ENCODE measurements around the gene TM4SF5. TPM values are rescaled to one million over a fixed set of nuclear protein-coding genes. Genes with fewer than 3 reads are reported as not detected.
"Not testable (repeated sequence)": the region's sequence is repeated elsewhere in the genome, so short reads cannot be mapped to it uniquely, and the experiment has no call there.

Gene TM4SF5
- total RNA-seq, 2 experiments from 2014 or later: not detected

GRCh38 chr17:4823373-4824089 lies 51.8 kb downstream of the TM4SF5 start:
- Mint-ChIP-seq H3K4me3 (no peak overlapping the region), H3K27ac (no peak overlapping the region), H3K27me3 (no peaks in the 10 kb centered on the region), H3K9me3 (no peaks in the 10 kb centered on the region), H3K4me1 (no peaks in the 10 kb centered on the region), H3K36me3 (no peaks in the 10 kb centered on the region)
- DNase-seq: no peak

DNA sequence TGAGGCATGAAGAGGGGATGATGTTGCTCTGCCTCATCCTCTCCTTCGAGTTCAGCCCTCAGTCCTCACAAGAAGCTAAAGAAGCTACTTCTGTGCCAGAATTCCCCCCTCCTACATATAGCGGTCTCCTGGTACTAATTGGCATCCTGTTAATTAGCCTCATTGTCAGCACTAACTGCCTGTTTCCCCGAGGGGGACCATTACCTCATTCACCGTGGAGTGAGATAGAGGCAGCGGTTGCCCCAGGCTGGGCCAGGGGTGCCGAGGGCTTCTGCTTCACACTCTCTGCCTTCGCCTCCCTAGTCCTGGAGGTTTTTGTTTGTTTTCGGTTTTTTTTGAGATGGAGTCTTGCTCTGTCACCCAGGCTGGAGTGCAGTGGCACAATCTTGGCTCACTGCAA lies 55.7 kb downstream of the TM4SF5 start:
- Mint-ChIP-seq H3K9me3 (no peaks in the 10 kb centered on the region), H3K4me1 (peaks cover 1% of the 10 kb centered on the region), H3K36me3 (no peaks in the 10 kb centered on the region), H3K4me3 (no peak overlapping the region), H3K27ac (no peak overlapping the region), H3K27me3 (no peaks in the 10 kb centered on the region)
- no peak for DNase-seq

DNA sequence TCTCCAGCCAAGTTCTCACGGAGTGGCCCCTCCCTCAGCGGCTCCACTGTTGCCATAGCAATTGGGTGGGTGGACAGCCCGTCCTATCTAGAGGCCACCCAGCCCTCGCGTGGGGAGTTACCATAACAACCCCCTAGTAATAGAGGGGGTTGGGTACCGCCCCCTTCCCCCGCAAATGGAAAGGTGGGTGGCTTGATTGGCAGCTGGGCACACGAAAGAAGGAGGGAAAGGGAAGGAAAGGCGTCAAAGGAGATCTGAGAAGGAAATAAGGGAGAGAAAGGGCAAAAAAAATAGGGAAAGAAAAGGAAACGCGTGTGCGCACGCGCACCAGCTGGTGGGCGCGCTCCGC lies 61.1 kb downstream of the TM4SF5 start:
- Mint-ChIP-seq H3K4me1 (peaks cover 30% of the 10 kb centered on the region), H3K4me3 (peak overlapping the region; percentile 90), H3K27ac (peak overlapping the region; percentile 91)
- H3K27me3 Mint-ChIP-seq, DNase-seq, H3K36me3 Mint-ChIP-seq, H3K9me3 Mint-ChIP-seq: not testable (repeated sequence)

Other genes starting within 250 kb of the TM4SF5 start
- 100 to 1,000 TPM; 174 to 176 TPM for gene MYBBP1A, start 216.5 kb upstream of the TM4SF5 start, total RNA-seq
- not detected for gene GGT6, start 211.3 kb upstream of the TM4SF5 start, total RNA-seq
- not detected for gene SMTNL2, start 187.4 kb upstream of the TM4SF5 start, total RNA-seq
- under 1 TPM; 0.18 to 0.25 TPM for gene ALOX15, start 130.2 kb upstream of the TM4SF5 start, total RNA-seq
- gene PELP1, start 67.7 kb upstream of the TM4SF5 start, total RNA-seq: 100 to 1,000 TPM; 110 to 122 TPM
- 100 to 1,000 TPM; 161 to 170 TPM for gene ARRB2, start 61.3 kb upstream of the TM4SF5 start, total RNA-seq
- gene MED11, start 40.5 kb upstream of the TM4SF5 start, total RNA-seq: 10 to 100 TPM; 18.3 to 21.0 TPM
- gene ZMYND15, start 32.1 kb upstream of the TM4SF5 start, total RNA-seq: not detected
- 1 to 10 TPM; 2.0 to 3.3 TPM for gene CXCL16, start 32.0 kb upstream of the TM4SF5 start, total RNA-seq
- not detected for gene VMO1, start 14.5 kb downstream of the TM4SF5 start, total RNA-seq
- gene GLTPD2, start 17.1 kb downstream of the TM4SF5 start, total RNA-seq: not detected
- 100 to 1,000 TPM; 146 to 154 TPM for gene PSMB6, start 24.3 kb downstream of the TM4SF5 start, total RNA-seq
- gene PLD2, start 35.3 kb downstream of the TM4SF5 start, total RNA-seq: 1 to 10 TPM; 4.2 to 5.4 TPM
- 10 to 100 TPM; 34.7 to 37.7 TPM for gene MINK1, start 61.5 kb downstream of the TM4SF5 start, total RNA-seq
- gene C17orf107, start 127.7 kb downstream of the TM4SF5 start, total RNA-seq: 1 to 10 TPM; 2.2 to 2.3 TPM
- gene CHRNE, start 131.2 kb downstream of the TM4SF5 start, total RNA-seq: under 1 TPM; 0.42 to 0.47 TPM
- not detected for gene GP1BA, start 160.4 kb downstream of the TM4SF5 start, total RNA-seq
- gene SLC25A11, start 168.2 kb downstream of the TM4SF5 start, total RNA-seq: 10 to 100 TPM; 80.9 to 89.3 TPM
- 100 to 1,000 TPM; 165 to 166 TPM for gene RNF167, start 168.4 kb downstream of the TM4SF5 start, total RNA-seq
- gene PFN1, start 176.6 kb downstream of the TM4SF5 start, total RNA-seq: 1,000 to 10,000 TPM; 1,791 to 1,802 TPM
- 10 to 100 TPM; 27.8 to 30.7 TPM for gene ENO3, start 179.2 kb downstream of the TM4SF5 start, total RNA-seq
- gene SPAG7, start 195.9 kb downstream of the TM4SF5 start, total RNA-seq: 10 to 100 TPM; 62.2 to 63.6 TPM
- gene CAMTA2, start 215.8 kb downstream of the TM4SF5 start, total RNA-seq: 100 to 1,000 TPM; 107 to 108 TPM
- gene INCA1, start 225.6 kb downstream of the TM4SF5 start, total RNA-seq: under 1 TPM; 0.29 to 0.36 TPM
- gene KIF1C, start 226.1 kb downstream of the TM4SF5 start, total RNA-seq: 10 to 100 TPM; 49.9 to 51.1 TPM